H54 (cell line): ENCODE measurements around the gene KIAA0232.
"Not testable (repeated sequence)": the region's sequence is repeated elsewhere in the genome, so short reads cannot be mapped to it uniquely, and the experiment has no call there.

Experiments used
- DNase-seq: peaks from one replicate; pipeline ENCODE4 v3.0.0; 2011; ENCODE audit warnings: low spot score, mixed read lengths; ENCODE audit not compliant: insufficient read length
- FAIRE-seq: peaks from 3 replicates; lab custom pipeline; 2011; peaks lifted over from hg19 to GRCh38; lab: Jason Lieb, UNC
- POLR2A ChIP-seq: IDR thresholded peaks from 2 replicates; pipeline ENCODE4 v1.6.1; 2011; ENCODE audit warnings: low read depth, mild to moderate bottlenecking, low read length

Gene KIAA0232

GRCh38 chr4:6900181-6900812 is 117.8 kb downstream of the KIAA0232 start:
- no peak for FAIRE-seq
- DNase-seq: no peak
- no peak for TF ChIP-seq POLR2A

- FAIRE-seq (no peak), DNase-seq (no peak)
- no peak for TF ChIP-seq POLR2A
Observed at GRCh38 chr4:6900956-6901355, 118.4 kb downstream of the KIAA0232 start.

- FAIRE-seq: no peak
- no peak for DNase-seq
- no peak for TF ChIP-seq POLR2A
Observed at GRCh38 chr4:6901669-6902317, 119.3 kb downstream of the KIAA0232 start.

GRCh38 chr4:6902318-6903042 is 120.0 kb downstream of the KIAA0232 start:
- no peak for TF ChIP-seq POLR2A
- DNase-seq (no peak), FAIRE-seq (no peak)

GRCh38 chr4:6905516-6906445 is 123.3 kb downstream of the KIAA0232 start:
- no peak for DNase-seq
- TF ChIP-seq POLR2A: no peak
- FAIRE-seq: no peak

GRCh38 chr4:6906486-6906885 is 124.0 kb downstream of the KIAA0232 start:
- DNase-seq, FAIRE-seq: not testable (repeated sequence)

- no peak for DNase-seq
- TF ChIP-seq POLR2A: no peak
- no peak for FAIRE-seq
Observed at GRCh38 chr4:6907658-6908191, 125.2 kb downstream of the KIAA0232 start.

- FAIRE-seq (no peak), DNase-seq (no peak)
- TF ChIP-seq POLR2A: no peak
Observed at GRCh38 chr4:6908432-6909112, 126.0 kb downstream of the KIAA0232 start.

- FAIRE-seq (no peak), DNase-seq (peak; percentile 77)
- no peak; the same call in none of the 2 replicates for TF ChIP-seq POLR2A
Observed at GRCh38 chr4:6909113-6909969, 126.8 kb downstream of the KIAA0232 start, which contains the start of gene TBC1D14. TBC1D14 (plus strand) TSS chr4:6909826; CDS start chr4:6923390, 13,564 bp downstream.

- no peak for DNase-seq
- FAIRE-seq: no peak
- no peak for TF ChIP-seq POLR2A
Observed at GRCh38 chr4:6909970-6910339, 127.4 kb downstream of the KIAA0232 start.

GRCh38 chr4:6910340-6910959 is 127.9 kb downstream of the KIAA0232 start:
- no peak for TF ChIP-seq POLR2A
- FAIRE-seq (no peak), DNase-seq (no peak)
